Measurements from ENCODE around the gene USP11.

DNA sequence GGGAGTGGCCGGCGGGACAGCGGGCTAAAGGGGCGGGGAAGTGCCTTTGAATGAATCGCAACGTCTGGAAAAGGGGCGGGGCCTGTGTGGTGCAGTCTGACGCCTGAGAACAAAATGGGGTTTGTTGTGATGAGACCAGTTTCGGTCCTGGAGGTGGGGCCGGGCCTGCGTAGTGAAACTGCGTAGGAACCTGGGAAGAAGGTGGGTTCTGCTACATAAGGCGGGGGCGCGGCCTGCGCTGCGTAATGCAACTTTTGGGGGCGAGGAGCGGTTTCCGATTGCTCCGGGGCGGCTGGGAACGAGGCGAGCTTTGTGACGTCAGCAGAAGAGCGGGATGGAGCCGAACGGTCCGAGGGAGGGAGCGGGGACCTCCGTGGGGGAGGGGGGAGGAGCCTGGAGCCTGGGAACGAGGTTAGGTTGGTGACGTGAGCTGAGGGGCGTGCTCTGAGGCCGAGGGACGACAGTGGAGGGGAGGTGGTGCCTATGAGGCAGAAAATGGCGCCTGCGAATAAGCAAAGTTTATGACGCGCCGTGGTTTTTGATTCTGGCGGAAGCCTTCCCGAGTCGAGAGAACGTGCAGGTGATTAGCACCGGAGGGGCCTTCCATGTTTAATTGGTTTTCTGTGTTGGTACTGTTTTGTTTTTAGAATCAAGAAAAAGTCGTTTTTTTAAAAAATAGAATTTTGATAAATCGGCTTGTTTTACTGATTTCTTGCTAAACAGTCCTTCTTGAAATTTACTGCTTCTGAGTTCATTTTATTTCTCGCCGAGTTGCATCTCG, 714 bp downstream of the USP11 start:
- TF ChIP-seq, protein P1, sequence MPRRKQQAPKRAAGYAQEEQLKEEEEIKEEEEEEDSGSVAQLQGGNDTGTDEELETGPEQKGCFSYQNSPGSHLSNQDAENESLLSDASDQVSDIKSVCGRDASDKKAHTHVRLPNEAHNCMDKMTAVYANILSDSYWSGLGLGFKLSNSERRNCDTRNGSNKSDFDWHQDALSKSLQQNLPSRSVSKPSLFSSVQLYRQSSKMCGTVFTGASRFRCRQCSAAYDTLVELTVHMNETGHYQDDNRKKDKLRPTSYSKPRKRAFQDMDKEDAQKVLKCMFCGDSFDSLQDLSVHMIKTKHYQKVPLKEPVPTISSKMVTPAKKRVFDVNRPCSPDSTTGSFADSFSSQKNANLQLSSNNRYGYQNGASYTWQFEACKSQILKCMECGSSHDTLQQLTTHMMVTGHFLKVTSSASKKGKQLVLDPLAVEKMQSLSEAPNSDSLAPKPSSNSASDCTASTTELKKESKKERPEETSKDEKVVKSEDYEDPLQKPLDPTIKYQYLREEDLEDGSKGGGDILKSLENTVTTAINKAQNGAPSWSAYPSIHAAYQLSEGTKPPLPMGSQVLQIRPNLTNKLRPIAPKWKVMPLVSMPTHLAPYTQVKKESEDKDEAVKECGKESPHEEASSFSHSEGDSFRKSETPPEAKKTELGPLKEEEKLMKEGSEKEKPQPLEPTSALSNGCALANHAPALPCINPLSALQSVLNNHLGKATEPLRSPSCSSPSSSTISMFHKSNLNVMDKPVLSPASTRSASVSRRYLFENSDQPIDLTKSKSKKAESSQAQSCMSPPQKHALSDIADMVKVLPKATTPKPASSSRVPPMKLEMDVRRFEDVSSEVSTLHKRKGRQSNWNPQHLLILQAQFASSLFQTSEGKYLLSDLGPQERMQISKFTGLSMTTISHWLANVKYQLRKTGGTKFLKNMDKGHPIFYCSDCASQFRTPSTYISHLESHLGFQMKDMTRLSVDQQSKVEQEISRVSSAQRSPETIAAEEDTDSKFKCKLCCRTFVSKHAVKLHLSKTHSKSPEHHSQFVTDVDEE (CRISPR knock-in tag; IDR thresholded peaks at IDR 0.05), result no peak
- TF ChIP-seq TOX (CRISPR knock-in tag; IDR thresholded peaks at IDR 0.05; ENCODE audit: borderline replicate concordance) (no peak), ZFP30 (CRISPR knock-in tag; IDR thresholded peaks at IDR 0.05) (no peak), PPARA (CRISPR knock-in tag; IDR thresholded peaks at IDR 0.05; ENCODE audit: borderline replicate concordance) (no peak), ZFP3 (CRISPR knock-in tag; IDR thresholded peaks at IDR 0.05) (no peak), GLIS3 (CRISPR knock-in tag; IDR thresholded peaks at IDR 0.05) (no peak)
- TF ChIP-seq, protein P2, sequence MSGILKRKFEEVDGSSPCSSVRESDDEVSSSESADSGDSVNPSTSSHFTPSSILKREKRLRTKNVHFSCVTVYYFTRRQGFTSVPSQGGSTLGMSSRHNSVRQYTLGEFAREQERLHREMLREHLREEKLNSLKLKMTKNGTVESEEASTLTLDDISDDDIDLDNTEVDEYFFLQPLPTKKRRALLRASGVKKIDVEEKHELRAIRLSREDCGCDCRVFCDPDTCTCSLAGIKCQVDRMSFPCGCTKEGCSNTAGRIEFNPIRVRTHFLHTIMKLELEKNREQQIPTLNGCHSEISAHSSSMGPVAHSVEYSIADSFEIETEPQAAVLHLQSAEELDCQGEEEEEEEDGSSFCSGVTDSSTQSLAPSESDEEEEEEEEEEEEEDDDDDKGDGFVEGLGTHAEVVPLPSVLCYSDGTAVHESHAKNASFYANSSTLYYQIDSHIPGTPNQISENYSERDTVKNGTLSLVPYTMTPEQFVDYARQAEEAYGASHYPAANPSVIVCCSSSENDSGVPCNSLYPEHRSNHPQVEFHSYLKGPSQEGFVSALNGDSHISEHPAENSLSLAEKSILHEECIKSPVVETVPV (CRISPR knock-in tag; IDR thresholded peaks at IDR 0.05), result no peak

Measured in SK-N-SH treated with all-trans-retinoic acid at 6 μM for 48 hours (cell line).